SU-DHL-6 (cell line): Measurements from ENCODE around the gene KRTAP5-8.
A peak's percentile ranks its signal among the peaks of the same experiment; 100 is the strongest.

Experiments used
- CTCF ChIP-seq: fragments of 200-600 bp; sonication (generic); IDR thresholded peaks from one replicate; pipeline ENCODE4 v1.5.1; 2017; ENCODE audit warnings: antibody characterized with exemption, mild to moderate bottlenecking, low read length, moderate library complexity; ENCODE audit not compliant: insufficient read depth, poor library complexity, severe bottlenecking
- EZH2phosphoT487 ChIP-seq: fragments of 200-600 bp; sonication (generic), shearing (Covaris generic); conservative IDR thresholded peaks from 2 replicates; pipeline ENCODE4 v1.6.1; 2018; ENCODE audit warnings: mild to moderate bottlenecking, antibody characterized with exemption, low read length, moderate library complexity, mixed read lengths

DNA sequence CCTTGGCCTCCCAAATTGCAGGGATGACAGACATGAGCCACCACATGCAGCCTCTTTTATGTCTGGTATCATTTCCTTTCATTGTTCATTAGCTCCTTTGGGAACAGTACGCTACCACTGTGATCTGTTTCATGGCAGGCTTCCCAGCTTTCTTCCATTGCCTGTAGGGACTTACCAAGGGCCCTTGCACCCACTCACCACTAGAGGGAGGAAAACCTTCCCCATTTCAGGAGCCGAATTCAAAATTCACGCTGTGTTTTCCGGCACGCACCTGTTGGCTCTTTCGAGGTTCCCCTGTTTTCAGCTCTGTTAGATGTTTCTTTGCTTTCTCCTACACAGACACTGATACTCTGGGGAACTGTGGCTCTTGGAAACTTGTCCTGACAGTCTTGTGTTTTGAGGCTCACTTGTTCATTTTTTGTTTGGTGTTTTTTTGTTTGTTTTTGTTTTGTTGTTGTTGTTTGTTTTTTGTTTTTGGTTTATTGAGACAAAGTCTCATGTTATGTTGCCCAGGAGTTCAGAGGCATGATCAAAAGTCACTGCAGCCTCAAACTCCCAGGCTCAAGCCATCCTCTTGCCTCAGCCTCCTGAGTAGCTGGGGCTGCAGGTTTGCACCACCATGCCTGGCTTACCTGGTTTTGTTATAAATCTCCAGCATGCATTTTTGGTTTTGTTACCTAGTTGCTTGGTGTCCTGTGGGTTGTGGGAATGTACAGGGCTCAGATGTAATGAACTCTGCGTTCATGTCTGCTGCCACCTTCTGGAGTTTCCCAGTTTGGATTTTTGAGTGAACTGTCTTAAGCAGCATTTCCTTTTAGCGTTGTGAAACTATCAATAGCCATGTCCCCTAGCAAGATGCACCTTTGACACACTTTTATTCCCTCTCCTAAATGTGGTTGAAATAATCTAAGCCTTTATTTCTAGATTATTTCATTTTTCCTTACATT lies 42.5 kb downstream of the KRTAP5-8 start:
- TF ChIP-seq CTCF (peak; percentile 51), EZH2phosphoT487 (no peak)
